HTERT RPE-1 (cell line): Measurements from ENCODE around the gene TGOLN2.
"Not testable (repeated sequence)": the region's sequence is repeated elsewhere in the genome, so short reads cannot be mapped to it uniquely, and the experiment has no call there.

Source experiments
- in situ Hi-C: fragments of 300-500 bp; cut with MboI; formaldehyde crosslinking; loops from 4 replicates; pipeline ENCODE4 v1.14.3; 2020; ENCODE audit warnings: low sequenced_read_pairs

The TGOLN2 gene

GRCh38 chr2:85327822-85328617 lies at the start of gene TGOLN2:
TSS of gene TGOLN2 (minus strand) at chr2:85327989. CDS start at chr2:85327962, 27 bp downstream.
- in situ Hi-C loops, result no loop called here

DNA sequence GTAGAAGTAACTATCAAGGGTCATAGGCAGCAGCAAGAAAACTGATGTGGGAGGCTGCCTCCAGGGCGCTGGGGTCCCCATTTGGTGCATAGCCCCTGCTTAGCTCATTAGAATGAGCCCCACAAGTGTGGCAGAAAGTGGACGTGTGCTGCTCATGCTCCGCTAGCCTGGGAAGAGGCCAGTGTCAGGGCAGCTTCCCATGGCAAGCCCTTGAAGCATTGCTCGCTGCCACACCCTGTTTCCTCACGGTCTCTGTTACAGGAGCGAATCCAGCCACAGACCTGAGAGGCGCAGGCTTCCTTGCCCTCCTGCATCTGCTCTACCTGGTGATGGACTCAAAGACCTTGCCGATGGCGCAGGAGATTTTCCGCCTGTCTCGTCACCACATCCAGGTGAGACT lies 49.3 kb upstream of the TGOLN2 start:
- in situ Hi-C loops, result no loop called here

DNA sequence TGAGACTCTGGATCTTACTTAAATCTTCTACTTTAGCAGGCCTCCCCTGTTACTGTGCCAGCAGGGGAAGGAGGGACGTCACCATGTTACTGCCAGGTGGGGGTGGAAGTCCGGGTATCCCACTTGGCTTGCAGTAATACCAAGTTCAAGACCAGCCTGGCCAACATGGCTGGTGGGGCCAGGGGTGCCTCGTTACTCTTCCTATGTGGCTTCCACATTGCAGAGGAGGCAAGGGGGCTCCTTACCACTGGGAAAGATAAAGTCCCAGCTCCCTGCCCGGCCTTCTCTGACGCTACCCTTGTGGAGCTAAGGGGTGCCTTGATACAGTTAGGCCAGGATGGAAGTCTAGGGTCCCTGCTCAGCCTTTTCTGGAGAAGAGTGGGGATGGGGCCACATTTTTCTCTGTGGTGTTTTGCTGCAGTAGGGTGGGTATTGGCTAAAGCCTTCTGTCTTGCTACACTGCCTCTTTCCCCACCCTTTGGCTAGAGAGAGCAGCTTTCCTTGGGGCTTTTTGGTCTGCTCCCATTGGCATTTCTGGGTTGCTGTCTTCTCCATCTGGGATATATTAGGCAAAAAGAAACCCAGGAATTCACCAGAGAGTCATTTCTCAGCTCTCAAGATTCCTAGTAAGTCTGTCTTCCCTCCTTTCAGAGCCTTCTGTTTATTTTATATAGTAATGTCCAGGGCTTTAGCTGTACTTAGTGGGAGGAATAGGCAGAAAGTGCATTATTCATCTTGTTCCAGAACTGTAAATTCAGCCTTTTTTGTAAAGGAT lies 48.7 kb upstream of the TGOLN2 start:
- in situ Hi-C loops, result no loop called here

DNA sequence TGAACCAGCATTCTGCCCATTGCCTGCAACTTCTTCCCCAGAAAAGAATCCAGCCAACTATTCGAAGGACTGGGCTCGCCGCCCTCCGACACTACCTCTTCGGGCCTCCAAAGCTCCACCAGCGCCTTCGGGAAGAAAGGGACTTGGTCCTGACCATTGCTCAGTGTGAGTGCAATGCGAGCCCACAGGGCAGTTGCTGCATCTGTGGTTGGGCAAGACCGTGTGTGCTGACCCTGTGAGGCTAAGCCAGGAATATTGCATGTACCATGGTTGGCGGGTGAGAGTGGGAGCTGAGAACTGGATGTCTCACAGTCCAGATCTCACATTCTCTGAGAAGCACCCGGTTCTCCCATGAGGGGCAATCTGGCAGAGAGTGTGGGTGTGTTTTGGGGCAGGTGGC lies 43.3 kb upstream of the TGOLN2 start:
- in situ Hi-C loops, result no loop called here

DNA sequence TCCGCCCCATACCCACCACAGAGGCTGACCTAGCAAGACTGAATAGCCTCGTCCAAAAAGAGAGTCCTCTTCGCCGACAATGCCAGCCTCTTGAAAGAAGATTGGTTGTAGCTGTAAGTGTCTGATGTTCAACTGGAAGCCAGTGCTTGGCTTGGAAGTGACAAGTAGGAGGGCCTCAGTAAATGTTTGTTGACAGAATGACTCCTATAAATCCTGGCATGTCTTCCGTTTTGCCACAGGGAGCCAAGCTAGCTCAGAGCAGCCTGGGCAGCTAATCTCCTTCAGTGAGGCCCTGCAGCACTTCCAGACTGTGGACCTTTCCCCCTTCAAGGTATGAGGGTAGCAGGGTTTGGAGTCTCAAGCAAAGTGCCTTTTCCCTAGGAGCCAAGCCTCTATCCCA lies 41.7 kb upstream of the TGOLN2 start:
- in situ Hi-C loops, result no loop called here

DNA sequence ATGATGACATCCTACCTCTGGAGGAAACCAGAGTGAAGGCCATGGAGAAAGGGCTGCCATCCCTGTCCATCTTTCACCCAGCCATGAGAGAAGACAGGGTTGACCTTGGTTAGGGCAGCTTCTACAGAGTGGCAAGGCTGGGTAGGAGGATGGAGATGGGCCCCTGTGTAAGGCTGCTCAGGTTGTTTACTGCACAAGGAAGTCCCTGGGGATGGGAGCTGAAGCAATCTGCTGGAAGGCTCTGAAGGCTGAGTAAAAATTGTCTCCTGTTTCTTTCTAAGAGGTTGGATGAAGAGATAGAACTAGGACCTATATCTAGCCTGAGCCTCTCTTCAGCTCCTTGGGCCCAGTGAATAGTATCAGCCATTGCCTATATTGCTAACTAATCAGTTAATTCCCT lies 41.1 kb upstream of the TGOLN2 start:
- in situ Hi-C loops, result no loop called here

- in situ Hi-C loops, result no loop called here
Measured at GRCh38 chr2:85367180-85367579, 39.4 kb upstream of the TGOLN2 start.

GRCh38 chr2:85362653-85363387 lies 35.0 kb upstream of the TGOLN2 start:
- in situ Hi-C loops, result not testable (repeated sequence)

DNA sequence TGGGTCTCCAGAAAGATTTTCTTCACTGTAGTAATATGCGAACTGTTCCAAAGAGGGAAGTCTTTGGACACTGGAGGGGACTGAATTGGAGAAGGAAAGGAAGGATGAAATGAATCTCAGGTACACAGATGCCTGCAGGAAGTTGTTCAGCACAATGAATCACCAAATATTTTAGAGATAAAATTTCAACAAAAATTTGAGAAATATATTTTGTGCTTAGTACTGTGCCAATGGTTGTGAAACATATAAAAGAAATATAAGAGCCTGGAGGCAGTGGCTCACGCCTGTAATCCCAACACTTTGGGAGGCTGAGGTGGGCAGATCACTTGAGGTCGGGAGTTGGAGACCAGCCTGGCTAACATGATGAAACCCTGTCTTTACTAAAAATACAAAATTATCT lies 29.9 kb upstream of the TGOLN2 start:
- in situ Hi-C loops, result no loop called here

GRCh38 chr2:85356186-85356585 lies 28.4 kb upstream of the TGOLN2 start:
- in situ Hi-C loops, result no loop called here

- in situ Hi-C loops, result no loop called here
Measured at GRCh38 chr2:85355521-85355920, 27.7 kb upstream of the TGOLN2 start.

GRCh38 chr2:85355073-85355410 lies 27.3 kb upstream of the TGOLN2 start:
- in situ Hi-C loops, result no loop called here

DNA sequence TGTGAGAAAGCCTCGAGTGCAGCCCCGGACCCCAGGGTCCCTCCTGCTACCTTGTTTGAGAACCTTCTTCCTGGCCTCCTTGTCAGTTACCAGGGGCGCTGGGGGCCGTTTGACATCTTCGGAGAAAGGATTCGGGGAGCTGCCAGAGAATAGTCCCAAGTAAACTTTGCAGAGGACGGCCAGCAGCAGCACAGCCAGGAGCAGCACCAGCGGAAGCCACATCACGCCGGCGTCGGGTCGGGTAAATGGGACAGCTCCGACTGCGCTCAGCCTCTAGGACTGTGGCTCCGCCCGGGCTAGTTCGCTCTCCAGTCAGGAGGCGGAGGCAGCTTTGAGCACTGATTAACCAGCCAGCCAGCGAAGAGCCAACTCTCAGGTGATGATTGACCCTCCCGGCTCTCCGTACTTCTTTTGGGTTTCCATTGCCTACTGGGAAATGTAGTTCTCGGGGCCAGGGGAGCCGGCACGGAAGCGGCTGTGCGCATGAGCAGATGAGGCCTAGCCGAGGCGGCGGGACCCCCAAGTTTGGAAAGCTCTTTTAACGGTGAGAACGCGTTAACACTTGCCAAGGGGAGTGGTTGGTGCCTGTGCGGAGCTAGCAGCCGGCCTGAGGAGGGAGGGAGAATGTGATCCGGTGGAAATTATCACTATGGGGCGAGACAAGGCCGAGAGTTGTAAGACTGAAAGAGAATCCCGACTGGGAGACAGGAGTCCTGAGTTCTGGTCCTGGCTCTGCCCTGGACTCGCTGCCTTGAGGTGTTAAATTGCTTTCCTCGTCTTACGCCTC lies 26.7 kb upstream of the TGOLN2 start, which contains the start of the genes ELMOD3 and RETSAT:
ELMOD3 (plus strand) TSS at position 484 of the 787 bp plus-strand sequence. CDS start 2,430 bp downstream, outside the sequence.
RETSAT (minus strand) TSS at position 243 of the 787 bp plus-strand sequence; CDS start at position 222, 21 bp downstream.
- in situ Hi-C loops, result no loop called here

GRCh38 chr2:85353876-85354285 lies 26.1 kb upstream of the TGOLN2 start:
- in situ Hi-C loops, result no loop called here

DNA sequence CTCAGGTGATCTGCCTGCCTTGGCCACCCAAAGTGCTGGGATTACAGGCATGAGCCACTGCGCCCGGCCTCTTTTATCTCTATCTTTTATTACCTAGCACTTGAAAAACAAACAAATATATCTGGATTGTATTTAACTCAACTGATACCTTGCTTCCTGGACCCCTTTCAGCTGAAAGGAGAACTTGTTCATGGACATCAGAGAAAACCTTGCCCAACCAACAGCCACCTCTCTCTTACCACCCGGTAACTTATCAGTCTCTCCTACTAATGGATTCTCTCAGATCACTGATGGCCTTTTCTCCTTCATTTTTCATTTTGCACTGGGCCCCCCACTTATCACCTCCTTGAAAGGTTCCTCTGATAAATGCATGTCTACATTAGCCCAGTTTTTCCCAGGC lies 19.8 kb upstream of the TGOLN2 start:
- in situ Hi-C loops, result no loop called here

DNA sequence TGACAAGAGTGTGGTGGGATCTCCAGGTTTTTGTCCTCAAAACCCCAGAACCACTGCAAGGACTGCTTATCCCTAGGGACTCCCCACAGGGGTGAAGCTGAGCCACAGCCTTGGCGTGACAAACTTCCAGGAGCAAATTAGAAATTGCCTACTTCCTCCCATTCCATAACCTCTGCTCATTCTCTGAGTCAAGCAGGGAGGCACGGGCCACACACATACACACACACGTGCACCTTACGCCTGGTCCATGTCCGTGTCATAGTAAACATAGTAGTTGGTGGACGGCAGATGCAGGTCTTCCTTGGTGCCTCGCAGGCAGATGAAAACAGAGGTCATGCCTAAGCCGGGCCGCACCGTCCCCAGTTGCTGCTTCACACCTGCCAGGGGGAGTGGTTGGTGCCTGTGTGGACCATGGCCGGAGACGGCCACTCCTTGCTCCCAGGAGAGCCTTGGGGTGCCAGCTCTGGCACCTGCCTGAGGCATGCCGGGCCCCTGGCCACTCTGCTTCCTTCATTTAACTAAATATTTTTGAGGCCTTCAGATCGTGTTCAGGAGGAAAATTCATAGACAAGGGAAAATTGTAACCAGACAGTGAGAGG lies 16.7 kb upstream of the TGOLN2 start:
- in situ Hi-C loops, result no loop called here

DNA sequence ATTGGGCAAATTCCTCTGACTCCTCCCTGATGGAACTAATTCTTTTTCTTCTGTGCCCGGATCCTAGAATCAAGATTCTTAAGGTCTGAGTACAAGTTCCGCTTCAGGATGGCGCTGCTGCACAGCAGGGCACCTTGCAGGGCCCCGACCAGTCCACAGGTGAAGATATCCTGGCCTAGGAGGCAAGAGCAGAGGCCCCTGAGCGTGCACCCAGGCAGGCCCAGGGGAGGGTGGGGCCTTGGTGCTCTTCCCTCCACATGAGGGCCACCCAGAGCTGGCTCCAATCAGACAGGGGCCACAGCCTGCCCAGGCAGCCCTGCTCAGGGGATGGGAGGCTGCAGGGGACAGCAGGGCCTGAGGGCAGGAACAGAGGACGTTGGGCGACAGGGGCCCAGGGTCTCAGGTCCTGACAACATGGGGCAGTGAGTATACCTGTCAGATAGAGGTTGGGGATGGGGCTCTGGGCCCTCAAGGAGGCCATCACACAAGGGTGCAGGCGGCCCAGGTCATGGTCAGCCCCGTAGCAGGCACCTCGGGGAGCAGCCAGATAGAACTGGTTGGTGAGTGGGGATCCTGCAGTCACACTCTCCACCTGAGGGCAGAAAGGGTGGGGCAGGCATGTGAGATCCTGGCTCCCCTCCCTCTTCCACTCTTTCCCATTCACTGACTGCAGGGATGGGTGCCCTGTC lies 15.6 kb upstream of the TGOLN2 start:
- in situ Hi-C loops, result not testable (repeated sequence)

DNA sequence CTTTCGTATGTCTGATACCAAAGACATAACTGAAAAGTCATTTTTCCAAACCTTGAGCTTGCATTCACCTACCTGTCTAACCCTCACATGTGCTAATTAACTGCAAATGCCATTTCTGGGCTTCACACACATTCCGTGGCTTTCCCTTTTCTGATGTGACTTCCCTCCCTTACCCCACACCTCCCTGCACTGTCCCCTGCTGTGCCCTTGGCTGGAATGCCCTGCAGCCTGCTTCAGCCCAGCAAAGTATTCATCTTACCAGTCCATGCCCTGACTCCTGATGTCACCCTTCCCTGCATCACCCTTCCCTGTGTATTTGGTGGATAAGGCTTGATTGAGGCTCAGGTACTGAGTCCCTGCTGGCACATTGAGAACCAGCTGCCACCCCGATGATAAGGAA lies 14.4 kb upstream of the TGOLN2 start:
- in situ Hi-C loops, result no loop called here

- in situ Hi-C loops, result no loop called here
Measured at GRCh38 chr2:85341269-85342029, 13.7 kb upstream of the TGOLN2 start.
